Kidney tubule cell (primary cell): ENCODE data around the gene ADPRHL1.

Experiments
- DNase-seq: peaks from one replicate; pipeline ENCODE4 v3.0.0-alpha.2; 2018; ENCODE audit warnings: low spot score

Gene ADPRHL1

GRCh38 chr13:113417008-113417751, 36.1 kb downstream of the ADPRHL1 start:
- DNase-seq = no peak

- DNase-seq = no peak
Measured at GRCh38 chr13:113415825-113416224, 37.5 kb downstream of the ADPRHL1 start.

DNA sequence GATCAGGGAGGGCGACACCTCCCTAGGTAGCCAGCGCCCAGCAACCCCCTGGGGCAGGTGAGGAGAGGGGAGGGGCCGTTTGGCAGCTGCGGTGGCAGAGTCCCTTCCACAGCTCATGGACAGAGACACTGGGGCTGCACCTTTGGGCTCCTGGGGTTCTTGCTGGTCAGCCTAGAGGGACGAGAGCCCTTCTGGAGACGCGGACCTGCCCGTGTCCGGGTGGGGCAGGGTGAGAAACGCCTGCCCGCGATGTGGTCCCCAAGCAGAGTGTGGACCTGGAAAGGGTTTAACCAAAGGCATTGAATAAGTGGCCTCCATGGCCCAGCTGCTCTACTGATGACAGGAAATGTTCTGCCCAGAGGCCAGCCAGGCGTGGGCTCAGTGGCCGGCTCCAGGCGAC, 38.3 kb downstream of the ADPRHL1 start:
- DNase-seq = no peak

DNA sequence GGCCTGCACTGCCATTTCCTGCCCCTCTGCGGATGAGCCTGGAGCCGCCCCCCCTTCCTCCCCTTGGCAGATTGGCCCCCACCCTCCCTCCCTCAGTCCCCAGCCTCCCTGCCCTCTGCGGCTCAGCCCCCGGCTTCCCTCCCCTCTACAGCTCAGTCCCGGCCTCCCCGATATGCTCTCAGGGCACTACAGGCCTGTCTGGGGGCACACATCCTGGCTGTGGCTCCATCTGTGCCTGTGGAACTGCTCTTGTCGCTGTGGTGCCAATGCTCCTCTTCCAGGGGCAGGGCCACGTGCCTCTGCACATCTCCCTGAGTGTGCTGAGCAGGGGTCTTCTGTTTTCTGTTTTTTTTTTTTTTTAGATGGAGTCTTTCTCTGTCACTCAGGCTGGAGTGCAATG, 39.0 kb downstream of the ADPRHL1 start:
- DNase-seq = no peak

GRCh38 chr13:113413898-113414282, 39.4 kb downstream of the ADPRHL1 start:
- no peak for DNase-seq

- no peak for DNase-seq
Measured at GRCh38 chr13:113413178-113413897, 40.0 kb downstream of the ADPRHL1 start.

GRCh38 chr13:113412440-113412839, 40.8 kb downstream of the ADPRHL1 start:
- DNase-seq = no peak

DNA sequence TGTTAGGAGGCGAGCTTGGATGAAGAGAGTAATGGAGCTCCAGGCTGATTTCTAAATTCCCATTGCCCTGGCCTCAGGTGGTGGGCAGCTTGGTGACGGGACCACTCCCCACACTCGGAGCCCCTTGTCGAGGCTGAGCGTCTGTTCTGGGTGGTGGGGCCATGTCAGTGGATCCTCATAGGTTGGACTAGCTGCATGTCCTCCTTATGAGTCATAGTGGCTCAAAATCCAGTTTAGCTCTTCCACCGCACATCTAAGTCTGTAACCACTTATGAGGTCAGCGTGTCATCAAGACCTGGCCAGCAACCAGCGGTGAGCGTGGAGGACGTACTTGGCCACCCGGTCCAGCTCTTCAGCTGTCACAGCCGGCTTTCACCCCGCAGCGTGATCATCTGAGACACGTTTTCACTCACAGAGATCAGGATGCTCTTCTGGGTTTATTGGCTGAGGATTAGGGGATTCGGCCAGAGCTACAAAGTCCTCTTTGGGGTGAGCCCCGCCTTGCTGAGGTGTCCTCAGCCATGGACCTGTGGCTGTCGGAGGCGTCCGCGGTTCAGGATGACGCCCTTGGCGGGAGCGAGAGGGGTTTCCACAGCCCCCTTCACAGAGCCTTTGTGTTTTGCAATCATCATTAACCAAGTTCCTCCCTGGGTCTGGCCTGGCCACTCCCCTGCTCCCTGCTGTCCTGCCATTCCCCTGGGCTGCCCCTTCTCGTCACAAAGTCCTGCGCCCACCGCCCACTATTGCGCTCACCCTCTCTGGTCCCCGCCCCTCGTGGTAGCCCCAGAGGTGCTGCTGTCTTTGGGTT, 41.9 kb downstream of the ADPRHL1 start:
- peak; percentile 93 for DNase-seq

- DNase-seq = peak; percentile 97
Measured at GRCh38 chr13:113410472-113411201, 42.7 kb downstream of the ADPRHL1 start.

GRCh38 chr13:113408562-113408961, 44.7 kb downstream of the ADPRHL1 start:
- no peak for DNase-seq

GRCh38 chr13:113407531-113408393, 45.5 kb downstream of the ADPRHL1 start:
- DNase-seq = no peak

GRCh38 chr13:113407103-113407530, 46.2 kb downstream of the ADPRHL1 start:
- DNase-seq = no peak

DNA sequence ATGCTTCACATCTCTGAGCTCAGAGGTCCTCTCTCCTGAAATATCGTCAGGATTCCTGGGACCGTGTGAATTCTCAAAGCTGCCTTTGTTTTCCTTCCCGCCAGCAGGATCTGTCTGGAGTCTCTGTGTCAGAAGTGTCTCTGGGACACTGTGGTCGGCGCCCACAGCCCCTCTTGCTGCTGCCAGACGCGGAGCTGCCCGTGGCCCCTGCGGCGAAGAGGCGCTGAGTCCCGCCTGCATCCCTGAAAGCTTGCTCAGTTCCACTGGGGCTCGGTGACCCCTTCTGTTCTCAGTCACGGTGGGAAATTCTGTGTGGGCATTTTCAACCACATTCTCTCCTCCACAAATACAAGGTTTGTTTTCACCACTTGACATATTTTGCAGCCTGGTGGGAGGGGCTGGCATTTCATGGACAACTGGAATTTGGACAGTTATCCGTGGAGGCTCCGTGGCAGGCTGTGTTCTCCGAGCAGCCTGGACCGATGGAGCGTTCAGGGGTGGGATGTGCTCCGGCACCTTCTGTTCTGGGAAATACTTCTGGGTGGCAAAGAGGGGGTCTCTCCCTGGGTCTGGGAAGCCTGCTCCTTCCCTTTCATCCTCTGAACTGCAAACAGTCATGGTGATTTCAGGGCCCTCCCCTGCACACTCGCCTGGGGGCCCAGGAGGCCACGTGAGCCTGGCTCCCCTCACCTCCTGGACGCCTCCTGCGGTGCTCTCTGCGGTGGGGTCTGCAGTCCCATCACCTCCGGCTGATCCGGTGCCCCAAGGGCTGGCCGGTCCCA, 46.8 kb downstream of the ADPRHL1 start:
- no peak for DNase-seq

GRCh38 chr13:113405481-113406300, 47.6 kb downstream of the ADPRHL1 start:
- DNase-seq = no peak

DNA sequence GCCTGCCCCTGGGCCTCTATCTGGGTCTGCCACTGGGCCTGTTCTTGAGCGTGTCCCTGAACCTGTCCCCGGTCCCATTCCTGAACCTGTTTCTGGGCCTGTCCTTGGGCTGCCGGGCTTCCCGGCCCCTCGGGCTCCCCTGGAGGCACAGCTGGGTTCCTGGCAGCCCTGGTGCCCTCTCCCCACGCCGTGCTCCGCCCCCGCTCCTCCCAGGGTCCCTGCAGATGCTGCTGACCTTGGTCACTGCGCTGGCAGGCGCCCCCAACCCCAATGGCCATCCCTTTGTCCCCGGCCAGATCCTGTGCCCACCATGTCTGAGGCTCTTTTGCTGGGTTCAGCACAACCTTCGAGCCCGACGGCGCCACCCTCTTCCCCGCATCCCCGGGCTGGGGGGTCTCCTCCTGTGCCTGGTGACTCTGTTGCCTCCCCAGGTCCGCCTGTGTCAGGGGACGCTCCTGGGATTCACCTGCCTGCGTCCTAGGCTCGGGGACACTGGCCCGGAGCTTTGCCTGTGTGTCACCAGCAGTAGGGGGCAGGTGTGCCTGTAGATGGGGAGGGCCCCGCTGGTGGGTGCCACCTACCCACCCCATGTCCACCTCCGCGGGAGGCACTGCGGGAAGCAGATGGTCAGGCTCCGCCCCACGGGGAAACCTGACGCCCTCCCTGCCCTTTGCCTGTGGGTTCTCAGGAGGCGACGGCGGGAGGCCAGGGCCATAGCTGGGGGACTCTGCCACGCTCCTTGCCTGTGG, 48.4 kb downstream of the ADPRHL1 start:
- no peak for DNase-seq

DNA sequence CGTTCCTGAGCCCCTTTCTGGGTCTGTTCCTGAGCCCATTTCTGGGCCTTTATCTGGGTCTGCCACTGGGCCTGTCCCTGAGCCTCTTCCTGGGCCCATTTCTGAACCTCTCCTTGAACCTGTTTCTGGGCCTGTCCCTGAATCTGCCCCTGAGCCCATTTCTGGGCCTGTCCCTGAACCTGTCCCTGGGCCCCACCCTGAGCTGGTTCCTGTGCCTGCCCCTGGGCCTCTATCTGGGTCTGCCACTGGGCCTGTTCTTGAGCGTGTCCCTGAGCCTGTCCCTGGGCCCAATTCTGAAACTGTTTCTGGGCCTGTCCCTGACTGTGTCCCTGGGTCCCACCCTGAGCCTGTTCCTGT, 48.9 kb downstream of the ADPRHL1 start:
- no peak for DNase-seq

DNA sequence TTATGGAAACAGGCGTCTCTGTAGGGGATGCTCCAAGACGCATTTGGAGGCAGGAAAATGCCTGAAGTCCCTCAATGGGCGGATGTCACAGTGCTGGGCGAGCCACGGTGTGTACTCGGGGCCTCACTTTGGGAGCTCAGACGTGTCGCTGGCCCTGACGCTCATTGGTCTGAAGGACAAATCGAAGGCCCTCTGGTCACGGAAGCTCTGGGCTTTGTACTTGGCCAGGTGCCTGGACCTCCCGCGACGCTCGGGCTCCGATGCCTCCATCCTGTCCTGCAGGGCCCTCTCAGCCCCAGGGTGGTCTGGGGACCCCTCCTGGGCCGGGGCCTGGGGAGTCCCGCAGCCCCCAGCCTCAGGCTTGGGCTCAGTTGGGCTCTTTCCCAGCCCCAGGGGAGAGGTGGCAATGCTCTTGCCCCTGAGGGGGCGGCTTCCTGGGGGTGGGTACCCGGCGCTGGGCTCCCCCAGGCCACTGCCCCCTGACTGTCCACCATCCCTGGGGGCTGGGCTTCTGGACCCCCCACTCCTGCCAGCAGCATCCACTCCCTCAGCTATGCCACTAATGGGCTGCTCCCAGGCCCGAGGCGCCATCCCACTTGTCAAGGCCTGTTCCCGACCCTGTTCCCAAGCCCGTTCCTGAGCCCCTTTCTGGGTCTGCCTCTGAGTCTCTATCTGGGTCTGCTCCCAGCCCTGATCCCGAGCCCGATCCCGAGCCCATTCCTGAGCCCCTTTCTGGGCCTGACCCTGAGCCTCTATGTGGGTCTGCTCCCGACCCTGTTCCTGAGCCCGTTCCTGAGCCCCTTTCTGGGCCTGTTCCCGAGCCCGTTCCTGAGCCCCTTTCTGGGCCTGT, 49.8 kb downstream of the ADPRHL1 start:
- no peak for DNase-seq
